Fibroblast of pulmonary artery (primary cell): ENCODE results near the gene MTCL1.

Source experiments
- DNase-seq: peaks from one replicate; pipeline ENCODE4 v3.0.0-alpha.2; 2010; ENCODE audit warnings: low read depth
- H3K4me3 ChIP-seq: replicated peaks from 2 replicates; pipeline ENCODE4 v1.5.1; 2011; ENCODE audit warnings: low read depth, mild to moderate bottlenecking, control low read depth, low read length, moderate library complexity
- CTCF ChIP-seq: IDR thresholded peaks from 2 replicates; pipeline ENCODE4 v1.5.1; 2011; ENCODE audit warnings: mild to moderate bottlenecking, control low read depth, low read length, inconsistent platforms; ENCODE audit errors: missing control alignments

Gene MTCL1

GRCh38 chr18:8843005-8843404 lies 137.6 kb downstream of the MTCL1 start:
- no peak for TF ChIP-seq CTCF
- no peak overlapping the region for H3K4me3 ChIP-seq
- no peak for DNase-seq

DNA sequence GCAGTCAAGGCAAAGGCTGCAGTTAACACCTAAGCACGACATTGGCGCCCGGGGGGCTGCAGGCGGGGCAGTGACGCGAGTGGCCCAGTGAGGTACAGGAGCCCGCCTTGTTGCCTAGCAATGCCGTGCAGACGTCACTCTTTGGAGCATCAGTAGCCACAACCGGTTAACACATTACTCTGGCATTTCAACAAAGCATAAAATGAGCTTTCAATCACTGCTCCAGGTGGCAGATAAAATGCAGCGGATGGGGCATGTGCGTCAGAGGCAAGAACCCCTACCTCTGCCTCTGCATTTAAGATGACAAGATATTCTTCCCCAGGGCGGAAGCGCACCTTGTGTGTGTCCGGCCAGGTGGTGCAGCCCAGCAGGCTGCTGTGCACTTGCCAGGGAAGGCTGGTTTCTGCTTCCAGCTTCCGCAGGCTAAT lies 139.4 kb downstream of the MTCL1 start:
- no peak overlapping the region for H3K4me3 ChIP-seq
- DNase-seq, result no peak
- no peak for TF ChIP-seq CTCF

GRCh38 chr18:8845506-8845905 lies 140.2 kb downstream of the MTCL1 start:
- DNase-seq, result no peak
- no peak overlapping the region for H3K4me3 ChIP-seq
- no peak for TF ChIP-seq CTCF

DNA sequence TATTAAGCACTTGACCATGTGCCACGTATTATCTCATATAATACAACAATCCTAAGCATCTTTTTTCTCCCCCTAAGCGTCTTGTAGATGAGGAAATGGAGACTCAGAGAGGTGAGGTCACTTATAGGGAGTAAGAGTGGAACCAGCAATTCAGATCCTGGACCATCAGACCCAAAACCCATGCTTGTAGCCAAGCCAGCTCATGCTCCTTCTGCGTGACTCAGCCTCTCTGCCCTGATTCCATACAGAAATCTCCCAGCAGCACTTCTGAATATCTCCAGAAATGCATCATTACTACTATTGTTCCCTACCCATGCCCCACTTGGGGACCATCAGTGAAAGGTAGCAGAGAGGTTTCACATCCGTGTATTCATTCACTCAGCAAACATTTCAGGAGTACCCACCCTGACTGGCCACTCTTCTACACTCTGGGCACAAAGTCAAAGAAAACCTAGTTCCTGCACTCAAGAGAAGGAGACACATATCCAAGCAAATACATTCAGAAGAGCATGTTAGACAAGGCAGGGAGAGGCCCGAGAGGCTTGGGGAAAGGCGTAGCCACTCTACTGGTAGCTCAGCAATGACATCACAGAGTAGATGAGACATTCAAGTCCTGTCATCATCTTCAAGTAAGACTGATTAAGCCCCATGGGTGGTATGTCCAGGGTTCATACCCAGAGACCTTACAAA lies 141.9 kb downstream of the MTCL1 start:
- TF ChIP-seq CTCF, result no peak
- H3K4me3 ChIP-seq, result no peak overlapping the region
- DNase-seq, result peak; percentile 24

DNA sequence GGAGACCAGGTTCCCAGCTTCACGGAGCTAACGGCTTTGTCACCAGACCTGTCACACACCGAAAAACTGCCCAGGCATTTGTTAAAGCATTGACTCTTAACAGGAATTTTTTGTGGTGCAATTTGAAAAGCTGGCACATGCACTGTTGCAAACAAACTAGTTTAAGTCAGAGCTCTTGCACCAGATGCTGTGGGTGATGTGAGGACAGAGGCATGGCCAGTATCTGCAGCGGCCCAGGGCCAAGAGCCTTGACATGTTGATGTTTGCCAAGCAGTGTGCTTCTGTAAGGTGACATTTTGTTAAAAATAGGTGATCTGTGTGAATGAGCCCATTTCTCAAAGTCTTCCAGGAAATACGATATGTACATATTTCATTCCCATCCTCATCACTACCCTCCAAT lies 142.5 kb downstream of the MTCL1 start:
- no peak overlapping the region for H3K4me3 ChIP-seq
- TF ChIP-seq CTCF, result no peak
- no peak for DNase-seq

DNA sequence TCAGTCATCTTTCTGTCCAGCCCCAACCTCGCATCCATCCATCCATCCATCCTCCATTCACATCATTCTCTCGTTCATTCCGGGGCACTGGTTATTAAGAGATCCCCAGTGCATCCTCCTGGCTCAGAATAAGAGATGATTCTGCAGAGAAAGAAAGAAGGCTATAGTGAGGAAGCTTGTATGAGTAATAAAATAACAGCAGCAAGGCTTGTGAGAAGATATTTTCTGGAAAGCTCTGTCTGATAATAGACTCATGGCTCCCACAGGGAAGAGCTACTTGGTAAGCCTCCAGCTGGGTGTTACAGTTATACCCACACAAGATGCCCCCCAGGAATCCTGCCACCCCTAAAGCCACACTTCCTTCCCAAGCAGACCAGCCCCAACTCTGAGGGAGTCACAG lies 143.2 kb downstream of the MTCL1 start:
- DNase-seq, result no peak
- H3K4me3 ChIP-seq, result no peak overlapping the region
- TF ChIP-seq CTCF, result no peak

DNA sequence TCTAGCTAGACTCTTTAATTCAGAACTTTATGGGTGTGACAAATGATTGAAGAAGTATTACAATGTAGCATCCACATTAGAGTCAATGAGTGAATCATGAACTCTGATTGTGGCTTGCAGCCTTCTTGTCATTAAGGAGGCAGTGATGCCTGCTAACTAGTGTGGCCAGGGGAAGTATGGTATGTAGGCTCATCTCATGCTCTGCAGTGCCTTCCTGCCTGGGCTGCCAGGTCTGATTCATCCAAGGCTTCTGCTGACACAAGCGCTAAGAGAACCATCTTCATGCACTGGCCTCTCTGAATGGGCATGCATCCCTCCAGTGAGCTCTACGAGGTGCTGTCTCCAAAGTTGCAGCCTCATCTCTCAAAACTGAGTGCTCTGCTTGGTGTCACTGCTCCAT lies 144.3 kb downstream of the MTCL1 start:
- H3K4me3 ChIP-seq, result no peak overlapping the region

More for the DNA sequence above, 144.3 kb downstream of the MTCL1 start:
- DNase-seq, result no peak
- no peak for TF ChIP-seq CTCF
